ENCODE measurements around the gene ZDHHC8. TPM values are rescaled to one million over a fixed set of nuclear protein-coding genes. Genes with fewer than 3 reads are reported as not detected.
"Not testable (repeated sequence)": the region's sequence is repeated elsewhere in the genome, so short reads cannot be mapped to it uniquely, and the experiment has no call there.

The ZDHHC8 gene
- total and polyA plus RNA-seq, 12 donors, result 5.7 to 109 (median 36.1) TPM

GRCh38 chr22:20157430-20158183 lies 26.0 kb downstream of the ZDHHC8 start:
- TF ChIP-seq CTCF (IDR thresholded peaks at IDR 0.05) (no peak), POLR2A (IDR thresholded peaks at IDR 0.05) (no peak)
- intact Hi-C loops (cut with DNase I), result loop anchor here (2.0 to 5.0 kb wide), 2 partner anchors 115 to 127 kb away; no protein-coding TSS in a partner anchor
- Histone ChIP-seq H3K27me3 (no peaks in the 10 kb centered on the region), H3K4me1 (replicated peaks in 1 of 2) (peaks cover 0 to 7% of the 10 kb centered on the region in 2 donors), H3K27ac (no peak overlapping the region), H3K4me3 (no peak overlapping the region), H3K9me3 (replicated peaks in 1 of 3) (no peaks in the 10 kb centered on the region), H3K36me3 (replicated peaks in 1 of 2) (no peaks in the 10 kb centered on the region)
- DNase-seq, result no peak
- 55 to 87% (median 62%) methylated on average over 5 to 15 of the region's 15 CpGs for WGBS, 4 donors

GRCh38 chr22:20158391-20159036 lies 26.9 kb downstream of the ZDHHC8 start:
- no peak for DNase-seq
- TF ChIP-seq CTCF (IDR thresholded peaks at IDR 0.05) (no peak), POLR2A (IDR thresholded peaks at IDR 0.05) (no peak)
- Histone ChIP-seq H3K36me3 (replicated peaks in 1 of 2) (no peaks in the 10 kb centered on the region), H3K27ac (no peak overlapping the region), H3K9me3 (replicated peaks in 1 of 3) (no peaks in the 10 kb centered on the region), H3K4me1 (replicated peaks in 1 of 2) (peaks cover 0 to 7% of the 10 kb centered on the region in 2 donors), H3K27me3 (no peaks in the 10 kb centered on the region), H3K4me3 (no peak overlapping the region)
- intact Hi-C loops (cut with DNase I), result loop anchor here in 1 of 2 donors (5.0 kb wide), 1 partner anchor 114 kb away; no protein-coding TSS in a partner anchor
- WGBS, 4 donors, result 70 to 76% (median 74%) methylated on average over 7 to 15 of the region's 15 CpGs

GRCh38 chr22:20159076-20159475 lies 27.5 kb downstream of the ZDHHC8 start:
- Histone ChIP-seq H3K4me1 (replicated peaks in 1 of 2) (peaks cover 0 to 7% of the 10 kb centered on the region in 2 donors), H3K9me3 (replicated peaks in 1 of 3) (no peaks in the 10 kb centered on the region), H3K36me3 (replicated peaks in 1 of 2) (no peaks in the 10 kb centered on the region), H3K27ac (no peak overlapping the region), H3K4me3 (no peak overlapping the region), H3K27me3 (no peaks in the 10 kb centered on the region)
- WGBS, 4 donors, result 55 to 67% (median 60%) methylated on average over 5 to 9 of the region's 9 CpGs
- TF ChIP-seq CTCF (IDR thresholded peaks at IDR 0.05) (no peak), POLR2A (IDR thresholded peaks at IDR 0.05) (no peak)
- DNase-seq, result no peak
- intact Hi-C loops (cut with DNase I), result loop anchor here in 1 of 2 donors (5.0 kb wide), 1 partner anchor 113 kb away; no protein-coding TSS in a partner anchor

GRCh38 chr22:20159531-20159930 lies 27.9 kb downstream of the ZDHHC8 start:
- 73 to 92% (median 80%) methylated on average over 6 to 12 of the region's 14 CpGs for whole genome bisulfite sequencing, 4 donors
- not testable (repeated sequence) for H3K36me3 ChIP-seq (replicated peaks in 1 of 2); H3K4me1 ChIP-seq (replicated peaks in 1 of 2); H3K9me3 ChIP-seq (replicated peaks in 1 of 3); H3K27me3 ChIP-seq; H3K27ac ChIP-seq; H3K4me3 ChIP-seq; DNase-seq
- intact Hi-C loops (cut with DNase I), result loop anchor here in 1 of 2 donors (5.0 kb wide), 1 partner anchor 113 kb away; no protein-coding TSS in a partner anchor
